H9 (cell line): ENCODE data around the gene NPAS2. TPM values are rescaled to one million over a fixed set of nuclear protein-coding genes. Genes with fewer than 3 reads are reported as not detected.
A peak's percentile ranks its signal among the peaks of the same experiment; 100 is the strongest.

Experiments used
- DNase-seq: peaks from one replicate; pipeline ENCODE4 v3.0.0-alpha.2; 2017
- H2AFZ ChIP-seq: one replicate; pipeline ENCODE4 v1.6.1; 2013; ENCODE audit warnings: mild to moderate bottlenecking, low read length, control low read depth, moderate library complexity
- H2AK5ac ChIP-seq: 2 replicates; pipeline ENCODE4 v1.6.1; 2013; ENCODE audit warnings: low read length, control low read depth, mixed read lengths; ENCODE audit not compliant: insufficient read length
- H2BK120ac ChIP-seq: one replicate; pipeline ENCODE4 v1.6.1; 2013; ENCODE audit warnings: low read depth, mild to moderate bottlenecking, low read length, control low read depth, inconsistent platforms; ENCODE audit not compliant: poor library complexity, severe bottlenecking
- H2BK12ac ChIP-seq: 2 replicates; pipeline ENCODE4 v1.6.1; 2013; ENCODE audit warnings: low read length, control low read depth, mixed read lengths, low read depth; ENCODE audit not compliant: insufficient read length
- H2BK15ac ChIP-seq: 2 replicates; pipeline ENCODE4 v1.6.1; 2013; ENCODE audit warnings: low read depth, low read length, control low read depth
- H2BK20ac ChIP-seq: one replicate; pipeline ENCODE4 v1.6.1; 2013; ENCODE audit warnings: low read depth, mild to moderate bottlenecking, low read length, control low read depth, inconsistent platforms; ENCODE audit not compliant: poor library complexity, severe bottlenecking
- H2BK5ac ChIP-seq: 2 replicates; pipeline ENCODE4 v1.6.1; 2013; ENCODE audit warnings: low read length, control low read depth, mixed read lengths; ENCODE audit not compliant: insufficient read length
- H3K14ac ChIP-seq: 2 replicates; pipeline ENCODE4 v1.6.1; 2013; ENCODE audit warnings: low read length, control low read depth; ENCODE audit not compliant: insufficient read depth
- H3K18ac ChIP-seq: 2 replicates; pipeline ENCODE4 v1.6.1; 2013; ENCODE audit warnings: low read depth, mild to moderate bottlenecking, mixed read lengths, low read length, control low read depth; ENCODE audit not compliant: insufficient read length
- H3K23ac ChIP-seq: 2 replicates; pipeline ENCODE4 v1.6.1; 2013; ENCODE audit warnings: low read length, control low read depth, mixed read lengths, low read depth; ENCODE audit not compliant: insufficient read length
- H3K23me2 ChIP-seq: 2 replicates; pipeline ENCODE4 v1.6.1; 2013; ENCODE audit warnings: low read depth, mild to moderate bottlenecking, mixed read lengths, low read length, control low read depth; ENCODE audit not compliant: insufficient read length, poor library complexity, severe bottlenecking
- H3K27ac ChIP-seq: 2 replicates; pipeline ENCODE4 v1.5.1; 2013; ENCODE audit warnings: low read length, control low read depth, mixed read lengths, low read depth; ENCODE audit not compliant: insufficient read length
- H3K27me3 ChIP-seq: 2 replicates; pipeline ENCODE4 v1.6.1; 2013; ENCODE audit warnings: low read length, control low read depth, inconsistent platforms; ENCODE audit not compliant: insufficient read depth
- H3K4ac ChIP-seq: 2 replicates; pipeline ENCODE4 v1.6.1; 2013; ENCODE audit warnings: low read depth, mild to moderate bottlenecking, control low read depth, inconsistent platforms, low read length, moderate library complexity
- H3K4me1 ChIP-seq: 2 replicates; pipeline ENCODE4 v1.6.1; 2013; ENCODE audit warnings: low read length, control low read depth, inconsistent platforms; ENCODE audit not compliant: insufficient read depth
- H3K4me2 ChIP-seq: 2 replicates; pipeline ENCODE4 v1.6.1; 2013; ENCODE audit warnings: low read length, control low read depth, mixed read lengths; ENCODE audit not compliant: insufficient read length, insufficient read depth
- H3K56ac ChIP-seq: 2 replicates; pipeline ENCODE4 v1.6.1; 2013; ENCODE audit warnings: low read depth, mild to moderate bottlenecking, mixed read lengths, low read length, control low read depth; ENCODE audit not compliant: insufficient read length
- H3K79me1 ChIP-seq: 2 replicates; pipeline ENCODE4 v1.6.1; 2013; ENCODE audit warnings: low read depth, mild to moderate bottlenecking, moderate library complexity, low read length, control low read depth, inconsistent platforms; ENCODE audit not compliant: insufficient read depth, poor library complexity, severe bottlenecking
- H3K79me2 ChIP-seq: 2 replicates; pipeline ENCODE4 v1.6.1; 2013; ENCODE audit warnings: low read length, control low read depth, inconsistent platforms; ENCODE audit not compliant: insufficient read depth
- H3K9ac ChIP-seq: 2 replicates; pipeline ENCODE4 v1.6.1; 2013; ENCODE audit warnings: low read length, control low read depth, mixed read lengths; ENCODE audit not compliant: insufficient read length; ENCODE audit errors: extremely low read depth
- H3K9me3 ChIP-seq: one replicate; pipeline ENCODE4 v1.6.1; 2013; ENCODE audit warnings: low read depth, low read length, inconsistent platforms; ENCODE audit not compliant: control insufficient read depth
- H3T11ph ChIP-seq: one replicate; pipeline ENCODE4 v1.6.1; 2013; ENCODE audit warnings: mild to moderate bottlenecking, low read length, control low read depth, inconsistent platforms
- H4K20me1 ChIP-seq: one replicate; pipeline ENCODE4 v1.6.1; 2013; ENCODE audit not compliant: control insufficient read depth, insufficient read length, insufficient read depth
- H4K5ac ChIP-seq: 2 replicates; pipeline ENCODE4 v1.6.1; 2013; ENCODE audit warnings: low read depth, mild to moderate bottlenecking, mixed read lengths, low read length, control low read depth; ENCODE audit not compliant: insufficient read length
- H4K8ac ChIP-seq: replicated peaks from 2 replicates; pipeline ENCODE4 v1.6.1; 2013; ENCODE audit warnings: low read length, control low read depth, mixed read lengths, low read depth; ENCODE audit not compliant: insufficient read length
- H4K91ac ChIP-seq: 2 replicates; pipeline ENCODE4 v1.6.1; 2013; ENCODE audit warnings: low read depth, mild to moderate bottlenecking, moderate library complexity, mixed read lengths, low read length, control low read depth; ENCODE audit not compliant: insufficient read length
- H3K27ac Mint-ChIP-seq, 3 experiments: 2 replicates in 2 of 3; 3 replicates in 1 of 3; pipeline ENCODE4 v1.8.0; 2020 to 2021; ENCODE audit warnings: mixed read lengths in 3 of 3, mild to moderate bottlenecking in 1 of 3, moderate library complexity in 1 of 3
- H3K27me3 Mint-ChIP-seq: 2 replicates; pipeline ENCODE4 v1.8.0; 2021; ENCODE audit warnings: low read depth, mild to moderate bottlenecking, moderate library complexity, mixed read lengths
- H3K36me3 Mint-ChIP-seq, 3 experiments: 2 replicates in 2 of 3; 3 replicates in 1 of 3; pipeline ENCODE4 v1.8.0; 2020 to 2021; ENCODE audit warnings: low read depth in 3 of 3, mixed read lengths in 3 of 3; ENCODE audit not compliant: insufficient read depth in 1 of 3
- H3K4me1 Mint-ChIP-seq, 2 experiments: 2 replicates each; pipeline ENCODE4 v1.8.0; 2020; ENCODE audit warnings: mixed read lengths in 2 of 2
- H3K4me3 Mint-ChIP-seq, 2 experiments: 2 replicates in 1 of 2; 3 replicates in 1 of 2; pipeline ENCODE4 v1.8.0; 2020 to 2021; ENCODE audit warnings: mild to moderate bottlenecking in 2 of 2, mixed read lengths in 2 of 2, moderate library complexity in 1 of 2
- H3K9me3 Mint-ChIP-seq, 2 experiments: 2 replicates in 1 of 2; 3 replicates in 1 of 2; pipeline ENCODE4 v1.8.0; 2020; ENCODE audit warnings: mild to moderate bottlenecking in 2 of 2, mixed read lengths in 2 of 2, moderate library complexity in 1 of 2
- WGBS: extraction: QIAGEN DNeasy Blood & Tissue Kit; methylation state at CpG from one replicate; pipeline ENCODE4 v1.1.7; 2013; ENCODE audit warnings: missing lambda C conversion rate, low lambda C conversion rate, mixed read lengths; ENCODE audit not compliant: insufficient read length; ENCODE audit errors: extremely low coverage; 5-methylcytosine and 5-hydroxymethylcytosine counted together
- total RNA-seq: library from RNA; stranded (reverse); gene quantifications from 2 replicates; pipeline ENCODE4 v1.2.1, GENCODE V29; 2021
- TF ChIP-seq, protein P1 (sequence below): fragments of 200-600 bp; sonication (generic); conservative IDR thresholded peaks from 3 replicates; pipeline ENCODE4 v1.8.0; 2021; ENCODE audit warnings: antibody characterized with exemption, mild to moderate bottlenecking

The NPAS2 gene
- total RNA-seq, 1 experiment from 2014 or later, result 1.3 TPM

DNA sequence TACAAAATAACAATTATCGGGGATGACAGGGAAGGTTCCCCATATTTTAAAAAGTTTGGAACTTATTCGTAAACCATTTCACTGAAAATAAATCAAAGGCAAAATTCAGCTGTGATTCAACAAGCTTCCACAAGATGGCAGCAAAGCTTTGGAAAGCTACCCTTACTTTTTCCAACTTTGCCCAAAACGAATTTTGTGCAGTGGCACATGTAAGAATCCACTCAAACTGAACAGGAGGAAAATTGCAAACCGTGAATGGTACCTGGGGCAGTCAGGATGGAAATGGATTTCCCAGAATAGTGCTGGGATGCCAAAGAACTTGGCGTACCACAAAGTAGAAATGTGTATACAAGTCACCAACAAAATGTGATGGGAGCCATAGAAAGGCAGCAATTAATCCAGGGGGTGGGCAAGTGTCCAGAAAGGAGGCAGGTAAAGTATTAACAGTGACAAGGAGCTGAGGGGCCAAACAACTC is 192.8 kb downstream of the NPAS2 start:
- Histone ChIP-seq H2BK120ac (no peak overlapping the region), H3K4ac (no peak overlapping the region), H4K8ac (no peak overlapping the region), H4K5ac (no peak overlapping the region), H2AFZ (no peak overlapping the region), H3K23ac (no peak overlapping the region), H2BK20ac (no peak overlapping the region), H3T11ph (no peak overlapping the region), H3K23me2 (no peaks in the 10 kb centered on the region), H3K9ac (no peak overlapping the region), H3K14ac (no peak overlapping the region), H3K18ac (no peak overlapping the region), H3K9me3 (no peaks in the 10 kb centered on the region), H2BK15ac (no peak overlapping the region), H4K91ac (no peak overlapping the region), H3K79me2 (no peaks in the 10 kb centered on the region), H4K20me1 (no peaks in the 10 kb centered on the region), H2BK12ac (no peak overlapping the region), H3K79me1 (no peaks in the 10 kb centered on the region), H3K4me2 (no peak overlapping the region), H3K56ac (no peak overlapping the region), H3K4me1 (no peaks in the 10 kb centered on the region), H3K27ac (no peak overlapping the region), H2AK5ac (no peak overlapping the region), H3K27me3 (no peaks in the 10 kb centered on the region), H2BK5ac (no peak overlapping the region)
- H3K27me3 Mint-ChIP-seq, result no peaks in the 10 kb centered on the region; the same call in 1 of the 2 replicates
- H3K27ac Mint-ChIP-seq, result no peak overlapping the region; a peak in 1 of 7 replicates
- no peak overlapping the region for H3K4me3 Mint-ChIP-seq
- H3K36me3 Mint-ChIP-seq, result peaks cover 38 to 59% (median 55%) of the 10 kb centered on the region in 3 experiments
- H3K9me3 Mint-ChIP-seq, result 0 out of 5 replicates have a peak, but pooled peaks cover 0 to 2% of the 10 kb centered on the region in 2 experiments
- WGBS, result no CpG with 5 or more reads among the region's 5 CpGs
- no peak for DNase-seq
- TF ChIP-seq, protein P1, sequence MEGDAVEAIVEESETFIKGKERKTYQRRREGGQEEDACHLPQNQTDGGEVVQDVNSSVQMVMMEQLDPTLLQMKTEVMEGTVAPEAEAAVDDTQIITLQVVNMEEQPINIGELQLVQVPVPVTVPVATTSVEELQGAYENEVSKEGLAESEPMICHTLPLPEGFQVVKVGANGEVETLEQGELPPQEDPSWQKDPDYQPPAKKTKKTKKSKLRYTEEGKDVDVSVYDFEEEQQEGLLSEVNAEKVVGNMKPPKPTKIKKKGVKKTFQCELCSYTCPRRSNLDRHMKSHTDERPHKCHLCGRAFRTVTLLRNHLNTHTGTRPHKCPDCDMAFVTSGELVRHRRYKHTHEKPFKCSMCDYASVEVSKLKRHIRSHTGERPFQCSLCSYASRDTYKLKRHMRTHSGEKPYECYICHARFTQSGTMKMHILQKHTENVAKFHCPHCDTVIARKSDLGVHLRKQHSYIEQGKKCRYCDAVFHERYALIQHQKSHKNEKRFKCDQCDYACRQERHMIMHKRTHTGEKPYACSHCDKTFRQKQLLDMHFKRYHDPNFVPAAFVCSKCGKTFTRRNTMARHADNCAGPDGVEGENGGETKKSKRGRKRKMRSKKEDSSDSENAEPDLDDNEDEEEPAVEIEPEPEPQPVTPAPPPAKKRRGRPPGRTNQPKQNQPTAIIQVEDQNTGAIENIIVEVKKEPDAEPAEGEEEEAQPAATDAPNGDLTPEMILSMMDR, result peak; percentile 80
- H3K4me1 Mint-ChIP-seq, result peaks cover 6 to 7% of the 10 kb centered on the region in 2 experiments
